Astrocyte (in vitro differentiated cells and primary cell): ENCODE data around the gene PARM1.

Experiments used
- EZH2 ChIP-seq: IDR thresholded peaks from 2 replicates; pipeline ENCODE4 v1.6.1; 2012; ENCODE audit warnings: mild to moderate bottlenecking, low read length, inconsistent platforms; ENCODE audit not compliant: insufficient read depth
- TF ChIP-seq, protein P1 (sequence below): IDR thresholded peaks from 2 replicates; pipeline ENCODE4 v1.5.1; 2011; ENCODE audit warnings: low read depth, mild to moderate bottlenecking, inconsistent platforms, low read length, moderate library complexity; ENCODE audit not compliant: insufficient read depth

DNA sequence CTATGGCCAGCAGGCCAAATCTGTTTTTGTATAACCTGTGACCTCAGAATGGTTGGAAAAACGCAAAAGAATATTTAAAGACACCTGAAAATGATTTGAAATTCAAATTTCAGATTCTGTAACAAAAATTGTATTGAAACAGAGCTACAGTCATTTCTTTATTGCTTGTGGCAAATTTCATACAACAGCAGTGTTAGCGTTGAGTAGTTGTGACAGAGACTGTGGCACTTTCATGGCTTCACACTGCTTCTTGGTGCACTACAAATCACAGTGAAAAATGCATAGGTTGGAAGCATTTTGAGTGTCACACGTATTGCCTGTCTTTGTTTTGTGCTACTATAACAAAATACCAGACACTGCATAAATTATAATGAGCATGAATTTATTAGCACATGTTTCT is 12.2 kb upstream of the PARM1 start:
- TF ChIP-seq, protein P1, sequence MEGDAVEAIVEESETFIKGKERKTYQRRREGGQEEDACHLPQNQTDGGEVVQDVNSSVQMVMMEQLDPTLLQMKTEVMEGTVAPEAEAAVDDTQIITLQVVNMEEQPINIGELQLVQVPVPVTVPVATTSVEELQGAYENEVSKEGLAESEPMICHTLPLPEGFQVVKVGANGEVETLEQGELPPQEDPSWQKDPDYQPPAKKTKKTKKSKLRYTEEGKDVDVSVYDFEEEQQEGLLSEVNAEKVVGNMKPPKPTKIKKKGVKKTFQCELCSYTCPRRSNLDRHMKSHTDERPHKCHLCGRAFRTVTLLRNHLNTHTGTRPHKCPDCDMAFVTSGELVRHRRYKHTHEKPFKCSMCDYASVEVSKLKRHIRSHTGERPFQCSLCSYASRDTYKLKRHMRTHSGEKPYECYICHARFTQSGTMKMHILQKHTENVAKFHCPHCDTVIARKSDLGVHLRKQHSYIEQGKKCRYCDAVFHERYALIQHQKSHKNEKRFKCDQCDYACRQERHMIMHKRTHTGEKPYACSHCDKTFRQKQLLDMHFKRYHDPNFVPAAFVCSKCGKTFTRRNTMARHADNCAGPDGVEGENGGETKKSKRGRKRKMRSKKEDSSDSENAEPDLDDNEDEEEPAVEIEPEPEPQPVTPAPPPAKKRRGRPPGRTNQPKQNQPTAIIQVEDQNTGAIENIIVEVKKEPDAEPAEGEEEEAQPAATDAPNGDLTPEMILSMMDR, result no peak
- no peak for TF ChIP-seq EZH2
